ENCODE results near the gene KRT79. TPM values are rescaled to one million over a fixed set of nuclear protein-coding genes. Genes with fewer than 3 reads are reported as not detected.

Gene KRT79
- polyA plus RNA-seq, 1 experiment = 0.04 TPM

DNA sequence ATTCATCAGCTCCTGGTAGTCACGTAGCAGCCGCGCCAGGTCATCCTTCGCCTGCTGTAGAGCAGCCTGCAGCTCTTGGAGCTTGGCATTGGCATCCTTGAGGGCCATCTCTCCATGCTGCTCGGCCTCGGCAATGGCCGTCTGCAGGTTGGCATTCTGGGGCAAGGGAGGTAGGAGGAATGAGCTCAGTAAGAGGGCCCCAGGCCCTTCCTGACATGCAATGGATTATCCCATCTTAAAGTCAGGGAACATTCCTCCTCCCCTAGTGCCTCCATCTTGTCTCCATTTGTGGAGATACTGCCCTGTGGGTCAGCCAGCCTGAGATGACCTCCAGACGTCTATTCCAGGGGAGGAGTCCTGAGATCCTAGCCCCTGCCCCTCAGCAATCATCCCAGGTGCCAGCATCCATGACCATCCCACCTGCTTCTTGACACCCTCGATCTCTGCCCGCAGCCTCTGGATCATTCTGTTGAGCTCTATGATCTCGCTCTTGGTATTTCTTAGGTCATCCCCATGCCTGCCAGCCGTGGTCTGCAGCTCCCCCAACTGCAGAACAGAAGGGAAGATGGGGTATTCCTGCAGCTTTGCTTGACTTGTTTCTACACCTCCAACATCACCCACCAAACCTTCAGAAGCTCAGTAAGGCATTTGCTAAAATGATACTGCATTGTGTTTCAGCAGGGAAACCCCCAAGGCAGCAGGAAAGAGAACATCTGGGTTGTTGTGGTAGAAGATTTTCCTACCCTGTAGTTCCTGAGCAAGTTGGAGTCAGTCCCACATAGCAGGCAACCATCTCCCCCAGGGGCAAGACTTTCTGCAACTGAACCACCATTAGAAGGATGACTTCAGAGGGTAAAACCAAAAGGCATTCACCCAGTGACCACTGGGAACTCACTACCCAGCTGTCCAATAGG is 42.6 kb downstream of the KRT79 start:
- Histone ChIP-seq H3K27me3 (ENCODE audit: control insufficient read depth, insufficient read depth, low read length) (peaks cover 28% of the 10 kb centered on the region), H3K27ac (ENCODE audit: low read depth, low read length) (no peak overlapping the region), H3K4me3 (ENCODE audit: low read depth, low read length) (no peak overlapping the region), H3K9me3 (ENCODE audit: control insufficient read depth, insufficient read depth, low read length) (no peaks in the 10 kb centered on the region; the same call in 1 of the 2 replicates)
- no peak for DNase-seq (ENCODE audit: low read depth, low spot score)
- TF ChIP-seq, protein P1, sequence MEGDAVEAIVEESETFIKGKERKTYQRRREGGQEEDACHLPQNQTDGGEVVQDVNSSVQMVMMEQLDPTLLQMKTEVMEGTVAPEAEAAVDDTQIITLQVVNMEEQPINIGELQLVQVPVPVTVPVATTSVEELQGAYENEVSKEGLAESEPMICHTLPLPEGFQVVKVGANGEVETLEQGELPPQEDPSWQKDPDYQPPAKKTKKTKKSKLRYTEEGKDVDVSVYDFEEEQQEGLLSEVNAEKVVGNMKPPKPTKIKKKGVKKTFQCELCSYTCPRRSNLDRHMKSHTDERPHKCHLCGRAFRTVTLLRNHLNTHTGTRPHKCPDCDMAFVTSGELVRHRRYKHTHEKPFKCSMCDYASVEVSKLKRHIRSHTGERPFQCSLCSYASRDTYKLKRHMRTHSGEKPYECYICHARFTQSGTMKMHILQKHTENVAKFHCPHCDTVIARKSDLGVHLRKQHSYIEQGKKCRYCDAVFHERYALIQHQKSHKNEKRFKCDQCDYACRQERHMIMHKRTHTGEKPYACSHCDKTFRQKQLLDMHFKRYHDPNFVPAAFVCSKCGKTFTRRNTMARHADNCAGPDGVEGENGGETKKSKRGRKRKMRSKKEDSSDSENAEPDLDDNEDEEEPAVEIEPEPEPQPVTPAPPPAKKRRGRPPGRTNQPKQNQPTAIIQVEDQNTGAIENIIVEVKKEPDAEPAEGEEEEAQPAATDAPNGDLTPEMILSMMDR (IDR thresholded peaks at IDR 0.05; ENCODE audit: low read depth, low read length) = no peak
- POLR2A ChIA-PET = no interaction called here
- CTCF ChIA-PET = no interaction called here

DNA sequence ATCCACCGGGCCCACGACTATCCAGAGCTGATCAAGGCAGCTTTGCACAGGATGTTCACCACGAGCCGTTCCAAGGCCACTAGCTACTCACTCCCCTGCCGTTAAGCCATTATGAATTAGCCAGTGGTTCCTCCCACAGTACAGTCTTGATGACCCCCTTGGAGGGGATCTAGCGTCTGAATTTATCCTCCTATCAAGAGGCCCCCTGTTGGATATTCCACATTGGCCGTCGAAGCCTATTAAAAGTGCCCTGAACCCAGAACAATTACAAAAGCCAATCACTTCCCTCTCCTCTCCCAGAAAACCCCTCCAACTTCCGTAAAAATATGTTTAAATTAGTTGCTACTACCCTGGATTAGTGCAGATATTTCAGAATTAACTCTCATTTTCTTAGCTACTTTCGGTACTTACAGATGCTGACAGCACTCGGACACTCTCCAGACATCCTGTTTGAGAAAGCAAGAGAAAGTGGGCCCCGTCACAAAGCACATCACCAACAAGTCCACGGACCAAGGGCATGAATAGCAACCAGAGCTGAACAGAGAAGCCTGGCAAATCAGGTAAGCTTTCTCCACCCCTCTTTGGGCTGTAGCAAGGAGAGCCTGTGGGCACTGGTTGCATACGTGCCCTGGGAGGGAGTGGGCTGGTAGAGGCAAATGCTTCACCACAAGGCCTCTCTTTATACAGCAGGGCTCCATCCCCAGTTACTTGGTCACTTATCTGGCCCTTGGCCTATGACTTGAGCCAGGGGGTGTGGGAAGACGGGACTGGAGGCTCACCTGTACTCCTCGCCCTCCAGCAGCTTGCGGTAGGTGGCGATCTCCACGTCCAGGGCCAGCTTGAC is 43.5 kb downstream of the KRT79 start:
- no peak for DNase-seq (ENCODE audit: low read depth, low spot score)
- H3K9me3 ChIP-seq (ENCODE audit: control insufficient read depth, insufficient read depth, low read length) = no peaks in the 10 kb centered on the region; the same call in 1 of the 2 replicates
- CTCF ChIA-PET = no interaction called here
- no peak overlapping the region for H3K4me3 ChIP-seq (ENCODE audit: low read depth, low read length)
- TF ChIP-seq, protein P1 (IDR thresholded peaks at IDR 0.05; ENCODE audit: low read depth, low read length) = no peak
- H3K27me3 ChIP-seq (ENCODE audit: control insufficient read depth, insufficient read depth, low read length) = peaks cover 28% of the 10 kb centered on the region
- H3K27ac ChIP-seq (ENCODE audit: low read depth, low read length) = no peak overlapping the region
- POLR2A ChIA-PET = no interaction called here

DNA sequence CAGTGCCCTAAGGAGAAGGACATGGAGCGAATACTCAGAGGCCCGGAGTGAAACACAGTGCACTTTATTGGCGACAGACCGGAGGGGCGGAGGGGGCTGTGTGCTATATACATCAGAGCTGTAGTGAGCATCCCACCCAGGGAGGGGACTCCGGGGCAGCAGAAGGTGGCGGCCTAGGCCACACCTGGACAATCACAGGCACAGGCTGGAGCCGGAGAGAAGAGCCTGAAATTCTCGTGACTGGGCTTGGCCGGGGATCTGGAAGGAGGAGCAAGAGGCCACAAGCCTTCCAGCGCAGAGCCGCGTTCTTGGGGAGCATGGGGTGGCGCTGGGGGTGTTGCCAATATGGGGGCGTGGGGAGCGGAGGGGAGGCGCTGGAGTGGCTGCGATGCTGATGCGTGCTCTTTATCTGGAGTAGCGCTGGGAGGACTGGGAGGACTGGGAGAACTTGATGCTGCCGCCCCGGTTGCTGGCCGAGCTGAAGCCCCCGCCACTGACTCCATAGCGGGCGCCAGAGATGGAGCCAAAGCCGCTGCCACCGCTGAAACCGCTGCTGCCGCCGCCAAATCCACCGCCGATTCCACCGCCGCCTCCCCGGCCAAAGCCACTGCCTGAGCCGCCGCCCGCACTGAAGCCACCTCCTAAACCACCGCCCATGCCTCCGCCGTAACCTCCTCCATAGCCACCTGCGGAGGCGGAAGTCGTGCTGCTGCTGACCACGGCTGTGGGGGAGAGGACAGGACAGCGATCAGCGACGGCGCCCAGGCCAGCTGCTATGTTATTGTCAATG is 44.3 kb downstream of the KRT79 start:
- H3K9me3 ChIP-seq (ENCODE audit: control insufficient read depth, insufficient read depth, low read length) = no peaks in the 10 kb centered on the region; the same call in 1 of the 2 replicates
- peaks cover 28% of the 10 kb centered on the region for H3K27me3 ChIP-seq (ENCODE audit: control insufficient read depth, insufficient read depth, low read length)
- ChIA-PET CTCF (no interaction called here), POLR2A (no interaction called here)
- TF ChIP-seq, protein P1 (IDR thresholded peaks at IDR 0.05; ENCODE audit: low read depth, low read length) = no peak
- no peak overlapping the region for H3K27ac ChIP-seq (ENCODE audit: low read depth, low read length)
- DNase-seq (ENCODE audit: low read depth, low spot score) = no peak
- peak overlapping the region; percentile 10; the same call in 1 of the 2 replicates for H3K4me3 ChIP-seq (ENCODE audit: low read depth, low read length)

DNA sequence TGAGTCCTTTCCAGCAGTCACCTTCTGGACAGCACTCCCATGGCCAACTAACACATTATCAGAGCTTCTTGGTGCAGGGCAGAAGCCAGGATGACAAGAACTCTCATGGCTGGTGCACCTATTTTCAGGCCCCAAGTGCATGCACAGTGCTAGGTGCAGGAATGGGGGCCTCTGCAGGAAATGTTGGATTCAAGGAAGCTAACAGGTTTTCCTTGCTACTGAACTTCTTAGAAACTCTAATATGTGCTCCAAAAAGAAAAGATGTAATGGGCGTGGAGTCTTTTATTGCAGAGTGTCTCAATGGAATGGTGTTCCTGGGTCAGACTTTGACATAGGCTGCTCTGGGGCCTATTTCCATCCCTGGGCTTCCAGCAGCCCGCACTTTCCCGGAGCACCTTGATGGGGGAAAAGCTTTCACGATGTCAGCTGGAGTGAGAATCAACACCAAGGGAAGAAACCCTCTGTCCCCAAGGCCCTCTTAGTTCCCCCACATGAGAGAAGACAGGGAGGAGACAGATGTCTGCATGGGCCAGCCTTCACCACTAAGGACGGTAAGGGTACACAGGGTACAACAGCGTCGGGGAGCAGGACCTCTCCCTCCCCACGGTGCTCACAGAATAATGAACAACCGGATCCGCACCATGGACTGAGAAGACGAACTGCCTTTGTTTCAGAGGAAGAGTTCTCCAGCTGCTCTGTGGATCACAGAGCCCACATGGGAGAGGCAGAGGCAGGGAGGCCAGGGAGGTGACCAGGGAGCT is 45.1 kb downstream of the KRT79 start:
- no peak for DNase-seq (ENCODE audit: low read depth, low spot score)
- Histone ChIP-seq H3K27ac (ENCODE audit: low read depth, low read length) (no peak overlapping the region), H3K9me3 (ENCODE audit: control insufficient read depth, insufficient read depth, low read length) (no peaks in the 10 kb centered on the region; the same call in 1 of the 2 replicates), H3K4me3 (ENCODE audit: low read depth, low read length) (no peak overlapping the region), H3K27me3 (ENCODE audit: control insufficient read depth, insufficient read depth, low read length) (peaks cover 28% of the 10 kb centered on the region)
- ChIA-PET POLR2A (no interaction called here), CTCF (no interaction called here)
- TF ChIP-seq, protein P1 (IDR thresholded peaks at IDR 0.05; ENCODE audit: low read depth, low read length) = no peak
